Measurements from ENCODE around the gene ZKSCAN3.
A peak's percentile ranks its signal among the peaks of the same experiment; 100 is the strongest.

ZKSCAN3 gene

DNA sequence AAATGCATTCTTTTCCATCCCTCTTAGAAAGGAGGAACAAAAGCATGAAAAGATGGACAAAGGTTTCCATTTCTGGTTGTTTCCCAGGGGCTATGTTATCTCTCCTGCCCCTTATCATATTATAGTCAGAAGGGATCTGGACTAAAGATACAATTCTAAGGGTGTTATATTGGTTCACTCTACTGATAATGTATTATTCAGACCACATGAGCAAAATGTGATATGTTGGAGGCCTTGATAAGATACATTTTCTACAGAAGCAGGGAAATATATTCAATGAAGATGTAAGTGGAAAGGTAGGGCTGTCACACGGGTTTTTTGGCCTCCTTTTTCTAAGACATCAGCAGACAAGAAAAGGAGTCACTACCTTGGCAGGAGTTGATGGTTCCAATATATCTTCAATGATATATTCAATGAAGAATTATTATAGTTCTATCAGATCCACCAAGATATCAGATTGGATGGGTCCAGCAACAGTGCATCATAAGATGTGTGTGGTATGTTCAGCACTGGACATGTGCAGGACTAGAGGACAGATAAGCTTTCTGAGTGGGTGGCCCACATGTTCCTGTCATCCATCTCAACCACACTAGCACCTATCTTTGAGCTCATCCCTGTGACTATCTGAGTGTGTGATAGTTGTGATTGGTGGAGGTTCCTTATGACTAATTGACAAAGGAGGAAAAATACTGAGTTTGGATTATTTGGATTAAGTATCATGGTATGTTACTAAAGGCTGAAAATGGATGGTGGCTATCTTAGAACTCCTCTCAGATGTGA, 5.7 kb upstream of the ZKSCAN3 start:
- H3K9me3 ChIP-seq (ENCODE audit: control insufficient read depth in 2 of 2, low read length in 2 of 2), result no peaks in the 10 kb centered on the region
- no peak overlapping the region for H3K4me3 ChIP-seq (ENCODE audit: low read length in 2 of 2)
- H3K9ac ChIP-seq (ENCODE audit: low read length in 2 of 2), result no peak overlapping the region
- H3K27me3 ChIP-seq (ENCODE audit: control insufficient read depth in 1 of 2, insufficient read depth in 2 of 2, low read length in 2 of 2), result no peaks in the 10 kb centered on the region
- H3K36me3 ChIP-seq (ENCODE audit: control insufficient read depth in 2 of 2, insufficient read depth in 2 of 2, low read length in 2 of 2), result peaks cover 0 to 3% of the 10 kb centered on the region in 2 donors
- H3K27ac ChIP-seq (ENCODE audit: low read length), result no peak overlapping the region
- peaks cover 2% of the 10 kb centered on the region for H3K4me1 ChIP-seq (ENCODE audit: control insufficient read depth, insufficient read depth, low read length)

DNA sequence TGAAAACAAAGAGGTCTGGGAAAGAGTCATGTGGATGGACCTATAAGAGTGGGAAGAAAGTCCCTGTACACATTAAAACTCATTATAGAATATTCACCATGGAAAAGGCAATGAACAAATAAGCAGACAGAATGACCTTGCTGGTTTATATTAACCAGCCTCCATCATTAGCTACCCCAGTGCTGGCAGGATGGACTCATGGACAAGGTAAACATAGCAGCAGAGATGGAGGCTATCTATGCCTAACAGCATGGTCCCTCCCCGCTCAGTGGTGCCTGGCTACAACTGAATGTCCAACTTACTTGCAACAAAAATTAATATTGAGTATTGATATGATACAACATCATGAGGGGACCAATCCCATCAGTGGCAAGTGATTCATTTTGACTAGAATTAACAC, 4.5 kb upstream of the ZKSCAN3 start:
- Histone ChIP-seq H3K4me3 (ENCODE audit: low read length in 2 of 2) (no peak overlapping the region), H3K4me1 (ENCODE audit: control insufficient read depth, insufficient read depth, low read length) (peaks cover 2% of the 10 kb centered on the region), H3K27ac (ENCODE audit: low read length) (no peak overlapping the region), H3K9ac (ENCODE audit: low read length in 2 of 2) (no peak overlapping the region), H3K27me3 (ENCODE audit: control insufficient read depth in 1 of 2, insufficient read depth in 2 of 2, low read length in 2 of 2) (no peaks in the 10 kb centered on the region), H3K9me3 (ENCODE audit: control insufficient read depth in 2 of 2, low read length in 2 of 2) (no peaks in the 10 kb centered on the region), H3K36me3 (ENCODE audit: control insufficient read depth in 2 of 2, insufficient read depth in 2 of 2, low read length in 2 of 2) (peaks cover 0 to 3% of the 10 kb centered on the region in 2 donors)

DNA sequence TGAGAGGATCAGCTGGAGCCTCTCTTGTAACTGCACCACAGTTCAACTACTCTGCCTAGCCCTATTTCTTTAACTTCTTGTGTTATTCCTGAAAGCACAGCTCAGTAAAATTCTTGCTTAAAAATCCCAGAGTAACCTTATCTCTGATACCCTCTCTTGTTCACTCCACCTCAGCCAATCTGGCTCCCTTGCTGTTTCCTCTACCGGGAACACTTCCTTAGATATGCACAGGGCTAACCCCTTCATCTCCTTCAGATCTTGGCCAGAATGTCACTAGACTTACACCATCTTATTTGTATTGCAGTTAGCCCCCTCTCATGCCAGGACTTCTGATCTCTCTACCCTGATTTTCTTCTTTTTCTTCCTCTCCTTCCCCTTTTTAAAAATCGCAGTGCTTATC, 2.6 kb upstream of the ZKSCAN3 start:
- Histone ChIP-seq H3K27me3 (ENCODE audit: control insufficient read depth in 1 of 2, insufficient read depth in 2 of 2, low read length in 2 of 2) (no peaks in the 10 kb centered on the region), H3K4me1 (ENCODE audit: control insufficient read depth, insufficient read depth, low read length) (peaks cover 2% of the 10 kb centered on the region), H3K4me3 (ENCODE audit: low read length in 2 of 2) (no peak overlapping the region), H3K36me3 (ENCODE audit: control insufficient read depth in 2 of 2, insufficient read depth in 2 of 2, low read length in 2 of 2) (no peaks in the 10 kb centered on the region), H3K27ac (ENCODE audit: low read length) (no peak overlapping the region), H3K9ac (ENCODE audit: low read length in 2 of 2) (no peak overlapping the region), H3K9me3 (ENCODE audit: control insufficient read depth in 2 of 2, low read length in 2 of 2) (no peaks in the 10 kb centered on the region)

DNA sequence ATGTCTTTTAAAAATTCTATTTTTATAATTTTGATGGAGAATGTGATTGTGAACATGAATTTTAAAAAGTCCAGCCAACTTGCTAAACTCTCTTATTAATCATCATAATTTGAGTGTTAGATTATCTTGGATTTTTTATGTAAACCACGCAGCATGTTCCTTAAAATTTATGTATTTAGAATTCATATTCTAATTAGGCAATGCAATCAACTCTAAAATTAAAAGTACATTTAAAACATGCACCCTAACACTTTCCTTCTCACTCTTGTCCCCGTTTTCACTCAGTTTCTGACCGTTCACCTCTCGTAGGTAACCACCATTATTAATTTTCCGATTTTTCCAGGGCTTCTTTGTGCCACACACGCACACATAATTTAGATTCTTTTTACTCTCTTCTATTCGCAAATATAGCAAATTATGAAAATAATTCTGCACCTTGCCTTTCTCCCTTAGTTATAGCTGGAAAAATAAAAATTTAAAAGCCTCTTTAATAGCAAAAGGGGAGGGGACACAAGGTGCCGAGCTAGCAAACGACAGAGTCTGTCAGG, 329 bp upstream of the ZKSCAN3 start:
- no peaks in the 10 kb centered on the region for H3K27me3 ChIP-seq (ENCODE audit: control insufficient read depth in 1 of 2, insufficient read depth in 2 of 2, low read length in 2 of 2)
- H3K4me3 ChIP-seq (ENCODE audit: low read length in 2 of 2), result peak overlapping the region; percentile 93 to 99
- H3K9me3 ChIP-seq (ENCODE audit: control insufficient read depth in 2 of 2, low read length in 2 of 2), result no peaks in the 10 kb centered on the region
- H3K36me3 ChIP-seq (ENCODE audit: control insufficient read depth in 2 of 2, insufficient read depth in 2 of 2, low read length in 2 of 2), result no peaks in the 10 kb centered on the region
- H3K4me1 ChIP-seq (ENCODE audit: control insufficient read depth, insufficient read depth, low read length), result peaks cover 5% of the 10 kb centered on the region
- peak overlapping the region; percentile 89 to 92 for H3K9ac ChIP-seq (ENCODE audit: low read length in 2 of 2)
- peak overlapping the region; percentile 83 for H3K27ac ChIP-seq (ENCODE audit: low read length)

DNA sequence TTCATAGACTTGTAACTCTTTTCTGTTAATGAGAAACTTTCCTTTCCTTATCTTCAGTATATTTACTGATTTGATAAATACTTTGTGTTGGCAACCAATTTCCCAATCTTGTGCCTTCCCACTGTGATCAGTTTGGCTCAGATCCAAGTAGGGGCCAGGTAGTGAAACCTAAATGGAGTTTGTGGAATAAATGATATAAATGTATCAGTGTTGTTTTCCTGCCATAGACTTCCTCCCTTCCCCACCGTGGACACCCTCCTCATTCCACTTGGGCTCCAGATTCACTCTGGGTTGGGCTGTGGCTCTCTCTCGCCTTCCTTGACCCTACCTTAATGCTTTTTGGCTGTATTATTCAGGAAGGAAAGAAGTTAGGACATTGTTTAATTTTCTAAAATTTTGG, 1.3 kb downstream of the ZKSCAN3 start:
- Histone ChIP-seq H3K4me1 (ENCODE audit: control insufficient read depth, insufficient read depth, low read length) (peaks cover 20% of the 10 kb centered on the region), H3K9ac (ENCODE audit: low read length in 2 of 2) (peak overlapping the region in 1 of 2 donors; percentile 38), H3K9me3 (ENCODE audit: control insufficient read depth in 2 of 2, low read length in 2 of 2) (no peaks in the 10 kb centered on the region), H3K36me3 (ENCODE audit: control insufficient read depth in 2 of 2, insufficient read depth in 2 of 2, low read length in 2 of 2) (no peaks in the 10 kb centered on the region), H3K4me3 (ENCODE audit: low read length in 2 of 2) (peak overlapping the region; percentile 93 to 99), H3K27ac (ENCODE audit: low read length) (peak overlapping the region; percentile 83), H3K27me3 (ENCODE audit: control insufficient read depth in 1 of 2, insufficient read depth in 2 of 2, low read length in 2 of 2) (no peaks in the 10 kb centered on the region)

DNA sequence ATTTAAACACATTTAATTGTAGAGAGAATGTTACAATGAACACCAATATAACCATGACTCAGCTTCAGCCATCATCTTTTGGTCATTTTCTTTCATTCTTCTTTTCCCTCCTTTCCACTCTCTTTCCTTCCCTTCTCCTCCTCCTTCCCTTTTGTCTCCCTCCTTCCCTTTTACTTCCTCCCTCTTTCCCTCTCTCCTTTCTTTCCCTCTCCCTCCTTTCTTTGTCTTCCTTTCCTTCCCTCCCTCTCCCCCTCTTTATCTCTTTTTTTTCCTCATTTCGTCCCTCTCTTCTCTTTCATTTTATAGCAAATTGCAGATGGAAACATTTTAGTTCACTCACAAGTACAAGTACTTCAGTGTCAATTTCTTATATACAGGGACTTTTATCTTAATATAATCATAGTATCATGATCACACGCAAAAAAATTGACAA, 1.8 kb downstream of the ZKSCAN3 start:
- Histone ChIP-seq H3K27ac (ENCODE audit: low read length) (no peak overlapping the region), H3K4me1 (ENCODE audit: control insufficient read depth, insufficient read depth, low read length) (peaks cover 24% of the 10 kb centered on the region), H3K9me3 (ENCODE audit: control insufficient read depth in 2 of 2, low read length in 2 of 2) (no peaks in the 10 kb centered on the region), H3K36me3 (ENCODE audit: control insufficient read depth in 2 of 2, insufficient read depth in 2 of 2, low read length in 2 of 2) (no peaks in the 10 kb centered on the region), H3K4me3 (ENCODE audit: low read length in 2 of 2) (peak overlapping the region; percentile 93 to 99), H3K9ac (ENCODE audit: low read length in 2 of 2) (peak overlapping the region in 1 of 2 donors; percentile 38), H3K27me3 (ENCODE audit: control insufficient read depth in 1 of 2, insufficient read depth in 2 of 2, low read length in 2 of 2) (no peaks in the 10 kb centered on the region)

DNA sequence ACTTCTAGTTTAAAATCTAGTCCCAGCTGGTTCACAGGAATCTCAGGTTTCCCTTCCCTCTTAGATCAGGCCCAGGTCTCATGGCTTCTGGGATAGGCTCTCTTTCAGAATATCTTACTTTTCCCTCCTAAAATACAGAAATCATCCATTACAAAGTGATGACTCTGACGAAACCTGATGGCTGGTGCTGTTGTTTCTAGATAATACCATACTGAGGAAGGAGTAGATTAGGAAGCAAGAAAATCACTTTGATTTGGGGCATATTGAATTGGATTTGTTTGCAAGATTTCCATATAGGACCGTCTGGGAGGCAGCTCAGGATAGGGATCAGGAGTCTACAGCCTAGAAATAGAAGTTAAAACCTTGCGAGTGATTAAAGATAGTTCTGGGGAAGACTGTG, 3.6 kb downstream of the ZKSCAN3 start:
- H3K36me3 ChIP-seq (ENCODE audit: control insufficient read depth in 2 of 2, insufficient read depth in 2 of 2, low read length in 2 of 2), result no peaks in the 10 kb centered on the region
- H3K4me1 ChIP-seq (ENCODE audit: control insufficient read depth, insufficient read depth, low read length), result peaks cover 25% of the 10 kb centered on the region
- H3K27me3 ChIP-seq (ENCODE audit: control insufficient read depth in 1 of 2, insufficient read depth in 2 of 2, low read length in 2 of 2), result no peaks in the 10 kb centered on the region
- peak overlapping the region; percentile 95 for H3K27ac ChIP-seq (ENCODE audit: low read length)
- peak overlapping the region; percentile 45 to 69 for H3K4me3 ChIP-seq (ENCODE audit: low read length in 2 of 2)
- H3K9me3 ChIP-seq (ENCODE audit: control insufficient read depth in 2 of 2, low read length in 2 of 2), result no peaks in the 10 kb centered on the region
- peak overlapping the region; percentile 70 to 90 for H3K9ac ChIP-seq (ENCODE audit: low read length in 2 of 2)

DNA sequence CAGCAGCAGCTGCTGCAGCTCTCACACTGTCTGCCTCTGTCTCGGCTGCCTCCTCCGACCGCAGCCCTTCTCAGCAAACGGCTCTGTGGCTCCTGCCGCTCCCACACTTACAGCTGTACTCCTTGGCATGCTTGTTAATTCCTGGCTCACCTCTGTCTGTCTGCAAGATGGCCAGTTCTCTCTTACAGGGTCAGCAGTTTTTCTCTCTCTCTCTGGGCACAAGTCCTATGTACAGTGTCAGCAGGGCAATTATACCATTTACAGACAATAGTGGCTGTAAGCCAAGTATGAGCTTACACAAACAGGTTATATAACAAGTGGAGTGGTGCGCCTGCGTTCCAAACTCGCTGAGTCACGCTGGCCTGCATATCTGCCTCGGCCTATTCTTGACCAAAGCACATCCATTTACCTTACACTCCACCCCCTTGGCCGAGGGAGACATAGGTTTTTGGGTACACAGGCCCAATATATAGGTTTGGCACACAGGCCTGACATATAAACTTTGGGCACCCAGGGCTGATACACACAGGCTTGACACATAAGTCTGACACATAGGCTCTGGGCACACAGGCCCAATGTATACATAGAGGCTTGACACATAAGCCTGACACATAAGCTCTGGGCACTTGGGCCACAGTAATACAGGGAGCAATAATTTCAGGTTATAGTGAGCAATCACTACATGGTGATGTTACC, 4.4 kb downstream of the ZKSCAN3 start:
- H3K4me3 ChIP-seq (ENCODE audit: low read length in 2 of 2), result peak overlapping the region; percentile 45 to 69
- no peaks in the 10 kb centered on the region for H3K27me3 ChIP-seq (ENCODE audit: control insufficient read depth in 1 of 2, insufficient read depth in 2 of 2, low read length in 2 of 2)
- no peaks in the 10 kb centered on the region for H3K9me3 ChIP-seq (ENCODE audit: control insufficient read depth in 2 of 2, low read length in 2 of 2)
- no peaks in the 10 kb centered on the region for H3K36me3 ChIP-seq (ENCODE audit: control insufficient read depth in 2 of 2, insufficient read depth in 2 of 2, low read length in 2 of 2)
- peak overlapping the region; percentile 95 for H3K27ac ChIP-seq (ENCODE audit: low read length)
- H3K9ac ChIP-seq (ENCODE audit: low read length in 2 of 2), result peak overlapping the region; percentile 70 to 90
- H3K4me1 ChIP-seq (ENCODE audit: control insufficient read depth, insufficient read depth, low read length), result peaks cover 25% of the 10 kb centered on the region

DNA sequence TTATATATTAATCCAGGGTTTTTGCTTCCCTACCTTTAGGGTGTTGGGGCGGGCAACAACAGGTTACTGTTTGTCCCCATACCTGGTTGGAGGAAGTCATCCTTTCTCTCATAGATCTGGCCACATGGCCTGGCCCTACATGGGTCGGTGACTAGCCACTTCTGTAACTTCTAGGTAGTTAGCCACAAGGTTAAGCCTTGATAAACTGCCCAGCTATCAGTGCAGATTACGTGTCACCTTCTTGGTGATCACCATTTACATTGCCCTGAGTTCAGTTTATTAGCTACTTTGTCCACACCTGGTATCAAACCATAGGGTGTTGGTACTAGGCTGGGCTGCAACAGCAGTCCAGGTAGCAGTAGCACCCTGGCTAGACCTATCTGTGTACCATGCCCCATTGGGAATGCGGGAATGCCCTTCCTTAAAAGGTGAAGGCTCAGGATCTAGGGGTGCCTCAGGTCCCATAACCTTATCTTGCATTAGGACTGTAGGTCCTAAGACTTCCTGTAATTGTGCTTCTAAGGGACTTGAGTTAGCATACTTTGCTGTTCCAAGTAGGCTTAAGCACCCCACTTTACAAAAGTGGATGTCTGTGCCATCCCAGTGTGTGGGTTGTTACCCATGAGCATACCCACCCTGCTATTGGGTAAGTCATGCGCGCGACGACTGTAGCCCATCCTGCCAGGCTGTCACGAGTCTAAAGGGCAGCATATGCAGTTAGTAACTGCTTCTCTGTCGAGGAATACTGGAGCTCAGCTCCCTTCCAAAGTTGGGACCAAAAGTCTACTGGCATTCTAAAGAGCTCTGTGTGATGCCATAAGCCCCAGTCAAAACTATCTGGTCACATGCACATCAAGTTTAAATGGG, 5.2 kb downstream of the ZKSCAN3 start:
- H3K27me3 ChIP-seq (ENCODE audit: control insufficient read depth in 1 of 2, insufficient read depth in 2 of 2, low read length in 2 of 2), result no peaks in the 10 kb centered on the region
- H3K4me1 ChIP-seq (ENCODE audit: control insufficient read depth, insufficient read depth, low read length), result peaks cover 25% of the 10 kb centered on the region
- H3K4me3 ChIP-seq (ENCODE audit: low read length in 2 of 2), result peak overlapping the region; percentile 72 to 92
- H3K36me3 ChIP-seq (ENCODE audit: control insufficient read depth in 2 of 2, insufficient read depth in 2 of 2, low read length in 2 of 2), result no peaks in the 10 kb centered on the region
- H3K9me3 ChIP-seq (ENCODE audit: control insufficient read depth in 2 of 2, low read length in 2 of 2), result no peaks in the 10 kb centered on the region
- peak overlapping the region; percentile 70 to 90 for H3K9ac ChIP-seq (ENCODE audit: low read length in 2 of 2)
- H3K27ac ChIP-seq (ENCODE audit: low read length), result peak overlapping the region; percentile 95
